OCI-LY3 (cell line): ENCODE measurements around the gene KDM2A.

Source experiments
- H2AFZ ChIP-seq: fragments of 200-600, 300-600 bp; shearing (Covaris generic); 2 replicates; pipeline ENCODE4 v1.6.0; 2014; ENCODE audit warnings: antibody characterized with exemption, low read depth, low read length
- H3K27ac ChIP-seq: fragments of 200-600, 300-600 bp; sonication (generic); 2 replicates; pipeline ENCODE4 v1.5.1; 2014; ENCODE audit warnings: mild to moderate bottlenecking, low read length, moderate library complexity, mixed read lengths
- H3K27me3 ChIP-seq: fragments of 200-600, 300-600 bp; sonication (generic); 2 replicates; pipeline ENCODE4 v1.6.1; 2014; ENCODE audit warnings: low read depth, low read length, mixed read lengths
- H3K36me3 ChIP-seq: fragments of 200-600, 300-600 bp; sonication (generic); replicated peaks from 2 replicates; pipeline ENCODE3; 2014; ENCODE audit warnings: low read depth, low read length, mixed read lengths
- H3K4me1 ChIP-seq: fragments of 300-600, 200-600 bp; sonication (generic); 2 replicates; pipeline ENCODE4 v1.6.1; 2014; ENCODE audit warnings: low read length, mixed read lengths
- H3K4me2 ChIP-seq: fragments of 200-600, 300-600 bp; sonication (generic); 2 replicates; pipeline ENCODE4 v1.6.1; 2014; ENCODE audit warnings: low read length, mixed read lengths
- H3K4me3 ChIP-seq: fragments of 300-600, 200-600 bp; sonication (generic); 2 replicates; pipeline ENCODE4 v1.5.1; 2014; ENCODE audit warnings: antibody characterized with exemption, mild to moderate bottlenecking, low read length, moderate library complexity
- H3K79me2 ChIP-seq: fragments of 300-600, 200-600 bp; shearing (Covaris generic); 2 replicates; pipeline ENCODE4 v1.6.1; 2014; ENCODE audit warnings: mild to moderate bottlenecking, low read length, mixed read lengths
- H3K9ac ChIP-seq: fragments of 300-600, 200-600 bp; shearing (Covaris generic); 2 replicates; pipeline ENCODE4 v1.6.0; 2014; ENCODE audit warnings: mild to moderate bottlenecking, low read length, moderate library complexity
- H3K9me3 ChIP-seq: fragments of 200-600, 300-600 bp; shearing (Covaris generic); 2 replicates; pipeline ENCODE4 v1.6.1; 2014; ENCODE audit warnings: low read length, mixed read lengths; ENCODE audit not compliant: insufficient read depth
- H4K20me1 ChIP-seq: fragments of 200-600, 300-600 bp; sonication (generic); 2 replicates; pipeline ENCODE4 v1.6.1; 2016; ENCODE audit warnings: low read length, mixed read lengths; ENCODE audit not compliant: insufficient read depth
- CTCF ChIP-seq: fragments of 200-600, 300-600 bp; sonication (generic); IDR thresholded peaks from 2 replicates; pipeline ENCODE4 v1.5.1; 2014; ENCODE audit warnings: antibody characterized with exemption, low read length, low read depth
- EZH2phosphoT487 ChIP-seq: fragments of 200-600 bp; shearing (Covaris generic); IDR thresholded peaks from 2 replicates; pipeline ENCODE4 v1.6.1; 2018; ENCODE audit warnings: antibody characterized with exemption, mixed run types, low read depth

Gene KDM2A

DNA sequence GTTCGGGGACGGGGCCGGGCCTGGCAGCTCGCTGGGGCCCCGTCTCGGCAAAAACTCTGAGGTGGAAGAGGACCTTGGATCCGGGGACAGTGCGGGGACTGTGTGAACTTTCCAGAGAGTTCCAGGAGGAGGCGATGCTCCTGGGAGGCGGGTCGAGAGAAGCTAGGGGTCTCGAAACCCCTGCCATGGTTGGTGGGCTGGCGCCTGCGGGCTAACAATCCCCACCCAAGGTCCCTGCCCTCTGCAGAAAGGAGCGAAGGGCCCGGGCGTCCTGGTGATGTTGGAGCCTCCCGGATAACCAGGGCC, 142.5 kb downstream of the KDM2A start:
- no peak overlapping the region for H3K9ac ChIP-seq
- peaks cover 10% of the 10 kb centered on the region for H3K36me3 ChIP-seq
- no peak overlapping the region for H2AFZ ChIP-seq
- H3K4me2 ChIP-seq, result no peak overlapping the region
- H3K27ac ChIP-seq, result no peak overlapping the region
- peaks cover 3% of the 10 kb centered on the region; the same call in 1 of the 2 replicates for H3K79me2 ChIP-seq
- no peaks in the 10 kb centered on the region for H3K9me3 ChIP-seq
- peaks cover 18% of the 10 kb centered on the region for H3K4me1 ChIP-seq
- no peaks in the 10 kb centered on the region for H3K27me3 ChIP-seq
- H3K4me3 ChIP-seq, result no peak overlapping the region
- H4K20me1 ChIP-seq, result peaks cover 6% of the 10 kb centered on the region; the same call in 1 of the 2 replicates
- no peak for TF ChIP-seq CTCF
- TF ChIP-seq EZH2phosphoT487, result no peak

- H3K4me1 ChIP-seq, result peaks cover 18% of the 10 kb centered on the region
- no peaks in the 10 kb centered on the region for H3K27me3 ChIP-seq
- H3K9ac ChIP-seq, result peak overlapping the region; percentile 27
- H3K4me2 ChIP-seq, result peak overlapping the region; percentile 69
- H3K36me3 ChIP-seq, result peaks cover 5% of the 10 kb centered on the region
- H2AFZ ChIP-seq, result peak overlapping the region; percentile 55
- TF ChIP-seq EZH2phosphoT487 (no peak), CTCF (no peak)
- no peaks in the 10 kb centered on the region for H3K9me3 ChIP-seq
- H3K79me2 ChIP-seq, result peaks cover 8% of the 10 kb centered on the region
- H3K4me3 ChIP-seq, result peak overlapping the region; percentile 63
- H4K20me1 ChIP-seq, result peaks cover 1% of the 10 kb centered on the region; the same call in 1 of the 2 replicates
- no peak overlapping the region for H3K27ac ChIP-seq
These were observed 143.1 kb downstream of the KDM2A start for GRCh38 chr11:67261946-67262681.

- Histone ChIP-seq H3K9me3 (no peaks in the 10 kb centered on the region), H3K9ac (peak overlapping the region; percentile 46), H2AFZ (peak overlapping the region; percentile 79), H3K4me3 (peak overlapping the region; percentile 63), H3K36me3 (peaks cover 12% of the 10 kb centered on the region), H3K4me1 (peaks cover 25% of the 10 kb centered on the region), H3K27ac (no peak overlapping the region), H3K4me2 (peak overlapping the region; percentile 69), H3K79me2 (peaks cover 17% of the 10 kb centered on the region), H4K20me1 (no peaks in the 10 kb centered on the region), H3K27me3 (no peaks in the 10 kb centered on the region)
- TF ChIP-seq EZH2phosphoT487 (no peak), CTCF (peak; percentile 99)
These were observed 143.9 kb downstream of the KDM2A start for GRCh38 chr11:67262731-67263675.

DNA sequence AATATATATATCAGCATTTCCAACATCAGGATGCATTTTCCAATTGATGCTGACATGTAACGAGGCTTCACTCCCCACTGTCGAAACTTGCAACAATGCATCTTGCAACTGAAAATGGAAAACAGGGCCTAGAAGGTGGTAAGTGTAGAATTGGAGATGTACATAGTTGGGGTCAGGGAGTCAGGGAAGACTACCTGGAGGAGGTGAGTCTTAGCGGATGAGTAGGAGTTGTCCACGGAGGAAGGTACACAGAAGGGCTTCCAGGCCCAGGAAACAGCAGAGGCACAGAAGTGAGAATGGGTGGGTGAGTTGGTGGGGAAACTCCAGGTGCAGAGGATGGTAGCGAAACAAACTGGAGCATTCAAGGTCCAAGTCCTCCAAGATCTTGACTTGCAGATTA, 145.2 kb downstream of the KDM2A start:
- Histone ChIP-seq H3K36me3 (peaks cover 18% of the 10 kb centered on the region), H4K20me1 (peaks cover 9% of the 10 kb centered on the region), H3K4me3 (no peak overlapping the region), H3K4me1 (peaks cover 36% of the 10 kb centered on the region), H3K27ac (no peak overlapping the region), H3K4me2 (no peak overlapping the region), H3K27me3 (no peaks in the 10 kb centered on the region), H2AFZ (no peak overlapping the region), H3K79me2 (peaks cover 28% of the 10 kb centered on the region), H3K9me3 (no peaks in the 10 kb centered on the region), H3K9ac (no peak overlapping the region)
- TF ChIP-seq CTCF (no peak), EZH2phosphoT487 (no peak)
